K562 (cell line): ENCODE measurements around the gene TMEM163. TPM values are rescaled to one million over a fixed set of nuclear protein-coding genes. Genes with fewer than 3 reads are reported as not detected.

Experiments used
- ATAC-seq: fragments of 200-7000 bp; cut with Tn5 transposase; 3 replicates; pipeline ENCODE4 v1.9.1; 2020; ENCODE audit warnings: moderate library complexity
- BruUV-seq: library from RNA; stranded (reverse); fragments of 400-500 nt; replicated peaks from 2 replicates; lab custom pipeline; 2021; lab: Mats Ljungman, UMichigan
- CTCF ChIA-PET: fragments of 300-600 bp; formaldehyde crosslinking; extraction: SDS; loops from one replicate; lab custom pipeline; 2021; ENCODE audit warnings: low intra/inter-chr PET ratio; lab: Yijun Ruan, JAX
- POLR2A ChIA-PET: fragments of 300-600, 350-650 bp; sonication (Branson Sonifier 250); formaldehyde crosslinking; extraction: SDS; loops from one replicate; lab custom pipeline; 2021; ENCODE audit warnings: antibody characterized with exemption, inconsistent platforms; lab: Yijun Ruan, JAX
- DNase-seq, 4 experiments: peaks; one replicate each; pipeline versions ENCODE4 v3.0.0 to v3.0.0-alpha.2; 2011 to 2018; ENCODE audit warnings: low spot score in 3 of 4, mixed read lengths in 3 of 4; ENCODE audit errors: extremely low read depth in 1 of 4
- FAIRE-seq: peaks from 2 replicates; lab custom pipeline; 2011; peaks lifted over from hg19 to GRCh38; lab: Jason Lieb, UNC
- H2AFZ ChIP-seq: 2 replicates; pipeline ENCODE4 v1.6.0; 2011; ENCODE audit warnings: low read depth, low read length, control low read depth, inconsistent platforms
- H3K27ac ChIP-seq: fragments of 200-600 bp; 3 replicates; pipeline ENCODE4 v1.8.0; 2011; ENCODE audit warnings: low read depth, mild to moderate bottlenecking, control low read depth, inconsistent platforms, low read length, moderate library complexity, mixed read lengths; ENCODE audit errors: extremely low read depth
- H3K27me3 ChIP-seq, 2 experiments: fragments of 300-600 bp in 1 of 2; 2 replicates in 1 of 2; 3 replicates in 1 of 2; pipeline versions ENCODE4 v1.6.0 to v1.8.0; 2011; ENCODE audit warnings: inconsistent platforms in 2 of 2, low read length in 2 of 2, mild to moderate bottlenecking in 1 of 2, mixed read lengths in 1 of 2, moderate library complexity in 1 of 2; ENCODE audit not compliant: control insufficient read depth in 2 of 2, insufficient read depth in 2 of 2
- H3K36me3 ChIP-seq: fragments of 300-600 bp; 3 replicates; pipeline ENCODE4 v1.8.0; 2011; ENCODE audit warnings: mild to moderate bottlenecking, low read length, inconsistent platforms; ENCODE audit not compliant: control insufficient read depth, insufficient read depth
- H3K4me1 ChIP-seq, 2 experiments: fragments of 200-600 bp in 1 of 2; replicated peaks in 1 of 2; 2 replicates in 1 of 2; 3 replicates in 1 of 2; pipeline versions ENCODE4 v1.5.1 to v1.8.0; 2011; ENCODE audit warnings: inconsistent platforms in 2 of 2, low read length in 2 of 2, mild to moderate bottlenecking in 1 of 2, mixed read lengths in 1 of 2, moderate library complexity in 1 of 2; ENCODE audit not compliant: control insufficient read depth in 2 of 2, insufficient read depth in 2 of 2
- H3K4me2 ChIP-seq: 2 replicates; pipeline ENCODE4 v1.6.1; 2011; ENCODE audit warnings: low read length, control low read depth, inconsistent platforms, mixed read lengths; ENCODE audit not compliant: insufficient read depth
- H3K4me3 ChIP-seq: fragments of 200-600 bp; sonication (generic), shearing (Covaris generic); 2 replicates; pipeline ENCODE4 v1.5.1; 2016; ENCODE audit warnings: control low read depth, inconsistent platforms
- H3K79me2 ChIP-seq: fragments of 200-600 bp; 3 replicates; pipeline ENCODE4 v1.8.0; 2011; ENCODE audit warnings: low read length, inconsistent platforms; ENCODE audit not compliant: control insufficient read depth, insufficient read depth
- H3K9ac ChIP-seq, 2 experiments: 2 replicates each; pipeline versions ENCODE4 v1.6.0 to v1.6.1; 2011; ENCODE audit warnings: low read depth in 2 of 2, low read length in 2 of 2, control low read depth in 1 of 2, inconsistent platforms in 1 of 2, mild to moderate bottlenecking in 1 of 2, mixed read lengths in 1 of 2; ENCODE audit not compliant: insufficient read depth in 1 of 2
- H3K9me1 ChIP-seq: one replicate; pipeline ENCODE4 v1.6.0; 2011; ENCODE audit warnings: inconsistent platforms, mild to moderate bottlenecking, low read length, moderate library complexity; ENCODE audit not compliant: control insufficient read depth, insufficient read depth
- H3K9me3 ChIP-seq: replicated peaks from 2 replicates; pipeline ENCODE4 v1.5.1; 2011; ENCODE audit warnings: low read depth, low read length, inconsistent platforms; ENCODE audit not compliant: control insufficient read depth, insufficient read depth
- H4K20me1 ChIP-seq: replicated peaks from 2 replicates; pipeline ENCODE4 v1.6.1; 2011; ENCODE audit warnings: low read length, inconsistent platforms, mixed read lengths; ENCODE audit not compliant: control insufficient read depth, insufficient read depth
- DEAF1 ChIP-seq: fragments of 450-650 bp; formaldehyde crosslinking; IDR thresholded peaks from 2 replicates; pipeline ENCODE4 v1.4.0; 2020; ENCODE audit warnings: mild to moderate bottlenecking, moderate library complexity
- NBN ChIP-seq: fragments of 450-650 bp; IDR thresholded peaks from 2 replicates; pipeline ENCODE4 v1.6.1; 2016; ENCODE audit warnings: low read depth, mild to moderate bottlenecking
- POLR2G ChIP-seq: fragments of 200-400 bp; formaldehyde crosslinking; IDR thresholded peaks from 2 replicates; pipeline ENCODE4 v1.6.1; 2017; ENCODE audit warnings: low read depth, mild to moderate bottlenecking, antibody characterized with exemption, low read length, moderate library complexity
- SIX5 ChIP-seq, 2 experiments: IDR thresholded peaks; 2 replicates each; pipeline ENCODE4 v1.6.1; 2011; ENCODE audit warnings: low read length in 2 of 2, borderline replicate concordance in 1 of 2, low read depth in 1 of 2, mild to moderate bottlenecking in 1 of 2, moderate library complexity in 1 of 2; ENCODE audit not compliant: insufficient read depth in 1 of 2
- ZFX ChIP-seq: sonication (generic); formaldehyde crosslinking; IDR thresholded peaks from 2 replicates; pipeline ENCODE4 v1.8.0; 2022; ENCODE audit warnings: mild to moderate bottlenecking, missing genetic modification reagents, moderate library complexity
- ZNF311 ChIP-seq: fragments of 250-450 bp; sonication (Bioruptor Pico); IDR thresholded peaks from 2 replicates; pipeline ENCODE4 v1.4.0; 2020; ENCODE audit warnings: mild to moderate bottlenecking, moderate library complexity
- ZNF717 ChIP-seq: fragments of 250-450 bp; sonication (Bioruptor Pico); IDR thresholded peaks from 2 replicates; pipeline ENCODE4 v1.5.0; 2021
- WGBS: fragments of 100-300 bp; shearing (Covaris generic); methylation state at CpG from one replicate; pipeline ENCODE4 v1.1.6; 2016; ENCODE audit warnings: low coverage, mixed read lengths; ENCODE audit not compliant: insufficient coverage; ENCODE audit errors: missing lambda C conversion rate; 5-methylcytosine and 5-hydroxymethylcytosine counted together
- in situ Hi-C: fragments of 300-500 bp; cut with MboI; formaldehyde crosslinking; loops from 4 replicates; pipeline ENCODE4 v1.15.0; 2018; ENCODE audit warnings: inconsistent platforms, mixed read lengths
- intact Hi-C: fragments of 100-400 bp; cut with micrococcal nuclease; formaldehyde crosslinking; loops from 2 replicates; pipeline ENCODE4 v1.14.2; 2022
- polyA plus RNA-seq, 8 experiments: library from polyadenylated mRNA; depleted of rRNA in 4 of 8; stranded (reverse) in 5 of 8; unstranded in 3 of 8; fragments of >200 nt; fragmentation: Nextera tagmentation in 2 of 8; fragmentation: Illumina TruSeq in 1 of 8; extraction: Ambion mirVana in 2 of 8; extraction: Trizol in 1 of 8; gene quantifications; 2 replicates each; pipeline versions ENCODE4 v1.2.1 to v1.2.3, GENCODE V29; 2011 to 2014; ENCODE audit warnings: inconsistent platforms in 1 of 8, missing spikeins in 1 of 8
- total RNA-seq, 7 experiments: library from RNA; depleted of rRNA in 6 of 7; stranded (reverse); fragments of >200 nt in 6 of 7; fragmentation: Illumina TruSeq in 2 of 7; extraction: Trizol in 2 of 7; gene quantifications; 2 replicates each; pipeline versions ENCODE4 v1.2.1 to v1.2.3, GENCODE V29; 2011 to 2021; ENCODE audit warnings: low replicate concordance in 1 of 7
- TF ChIP-seq, protein P1 (sequence below): sonication (generic); formaldehyde crosslinking; IDR thresholded peaks from 2 replicates; pipeline ENCODE4 v1.9.0; 2022; ENCODE audit warnings: mild to moderate bottlenecking, missing genetic modification reagents

Gene TMEM163
- total and polyA plus RNA-seq, 9 of the 15 experiments (the other 6 are each of a cell fraction or from before 2014, with no cell fraction given): 0.04 to 0.68 (median 0.16) TPM; not detected in 3

DNA sequence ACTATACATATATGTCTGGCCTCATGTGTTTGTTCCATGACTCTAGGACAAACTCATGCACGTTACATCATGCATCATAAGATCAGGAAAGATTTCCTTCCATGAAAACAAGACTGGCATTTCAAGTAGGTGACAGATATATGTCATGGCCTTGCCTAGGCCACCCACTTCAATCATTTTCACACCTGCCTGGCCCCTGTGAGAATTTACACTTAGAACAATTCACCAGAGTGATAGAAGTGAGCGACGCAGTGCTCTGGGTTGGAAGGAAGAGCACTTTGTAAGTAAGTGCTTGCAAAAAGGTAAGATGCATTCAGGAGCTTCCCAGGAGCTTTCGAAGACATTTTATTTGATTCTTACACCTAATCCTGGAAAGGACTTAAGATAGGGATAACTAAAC, 39.5 kb downstream of the TMEM163 start:
- no TSS peak for BruUV-seq
- Histone ChIP-seq H3K4me2 (no peak overlapping the region), H2AFZ (no peak overlapping the region), H3K79me2 (no peaks in the 10 kb centered on the region), H3K27ac (no peak overlapping the region), H3K36me3 (no peaks in the 10 kb centered on the region), H3K9me3 (no peaks in the 10 kb centered on the region), H3K9me1 (no peaks in the 10 kb centered on the region), H4K20me1 (no peaks in the 10 kb centered on the region), H3K9ac (no peak overlapping the region), H3K4me3 (no peak overlapping the region), H3K27me3 (peaks cover 0 to 18% of the 10 kb centered on the region in 2 experiments; a peak in 4 of 5 replicates), H3K4me1 (peaks cover 0 to 11% of the 10 kb centered on the region in 2 experiments; a peak in 3 of 5 replicates)
- 6% methylated on average over 4 of the region's 4 CpGs for WGBS
- FAIRE-seq: no peak
- intact Hi-C loops: no loop called here
- no peak for DNase-seq
- ChIA-PET POLR2A (interaction anchor here (1.0 kb wide), 1 partner anchor 10 kb away, joined by 5 read pairs; no protein-coding TSS in a partner anchor), CTCF (no interaction called here)
- TF ChIP-seq ZNF717: no peak
- no peak for TF ChIP-seq NBN
- TF ChIP-seq POLR2G: no peak
- TF ChIP-seq, protein P1, sequence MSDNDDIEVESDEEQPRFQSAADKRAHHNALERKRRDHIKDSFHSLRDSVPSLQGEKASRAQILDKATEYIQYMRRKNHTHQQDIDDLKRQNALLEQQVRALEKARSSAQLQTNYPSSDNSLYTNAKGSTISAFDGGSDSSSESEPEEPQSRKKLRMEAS: peak; percentile 31; the same call in 1 of the 2 replicates
- 0 out of 2 replicates have a peak, but pooled peaks have one; percentile 4 for TF ChIP-seq DEAF1 (CRISPR knock-in tag)
- no peak for TF ChIP-seq SIX5 (IDR thresholded peaks at IDR 0.05; ENCODE audit: borderline replicate concordance in 1 of 2, insufficient read depth in 1 of 2, low read depth in 1 of 2, low read length in 2 of 2)
- peak; percentile 21; the same call in 1 of the 2 replicates for TF ChIP-seq ZFX (CRISPR knock-in tag)
- TF ChIP-seq ZNF311 (CRISPR knock-in tag): 0 out of 2 replicates have a peak, but pooled peaks have one; percentile 52
- ATAC-seq: no peak
- in situ Hi-C loops: no loop called here
